Measurements from ENCODE around the gene TMEM131L.

The TMEM131L gene

DNA sequence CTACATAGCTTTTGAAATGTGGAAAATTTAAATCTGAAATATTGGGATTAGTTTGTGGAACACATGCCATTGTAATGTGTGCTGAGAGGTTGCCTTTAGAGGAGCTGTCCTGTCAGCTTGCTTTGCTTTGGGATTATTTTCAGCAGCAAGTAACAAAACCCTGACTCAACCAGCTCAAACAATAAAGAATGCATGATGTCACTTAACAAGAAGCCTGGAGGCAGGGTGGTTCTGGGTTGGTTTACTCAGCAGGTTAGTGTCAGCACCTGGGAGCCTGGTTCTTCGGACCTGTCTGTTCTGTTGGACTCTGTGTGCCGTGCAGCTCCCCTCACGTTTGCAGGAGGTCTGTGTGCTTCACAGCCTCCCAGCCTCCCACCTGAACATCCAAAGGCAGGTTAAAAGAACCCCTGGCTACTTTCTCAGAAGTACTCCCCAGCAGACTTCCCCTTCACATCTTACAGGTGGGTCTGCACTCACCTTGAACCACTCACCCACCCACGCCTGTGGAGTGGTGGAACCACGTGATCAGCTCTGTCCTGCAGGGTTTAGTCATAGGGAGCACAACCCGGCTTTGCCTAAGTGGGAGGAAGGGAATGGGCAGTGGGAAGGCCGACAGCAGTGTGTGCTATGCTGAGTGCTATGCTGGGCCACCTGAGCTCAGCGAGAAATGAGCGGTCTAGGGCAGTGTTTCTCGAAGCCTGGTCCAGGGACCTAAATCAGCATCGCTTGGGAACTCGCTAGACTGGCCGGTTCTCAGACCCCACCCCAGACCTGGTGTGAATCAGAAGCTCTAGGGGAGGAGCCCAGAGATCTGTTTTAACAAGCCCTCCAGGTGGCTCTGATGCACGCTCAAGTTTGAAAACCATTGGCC lies 20.4 kb downstream of the TMEM131L start:
- no peak overlapping the region for H3K4me3 ChIP-seq (ENCODE audit: low read depth, low read length)
- TF ChIP-seq, protein P1, sequence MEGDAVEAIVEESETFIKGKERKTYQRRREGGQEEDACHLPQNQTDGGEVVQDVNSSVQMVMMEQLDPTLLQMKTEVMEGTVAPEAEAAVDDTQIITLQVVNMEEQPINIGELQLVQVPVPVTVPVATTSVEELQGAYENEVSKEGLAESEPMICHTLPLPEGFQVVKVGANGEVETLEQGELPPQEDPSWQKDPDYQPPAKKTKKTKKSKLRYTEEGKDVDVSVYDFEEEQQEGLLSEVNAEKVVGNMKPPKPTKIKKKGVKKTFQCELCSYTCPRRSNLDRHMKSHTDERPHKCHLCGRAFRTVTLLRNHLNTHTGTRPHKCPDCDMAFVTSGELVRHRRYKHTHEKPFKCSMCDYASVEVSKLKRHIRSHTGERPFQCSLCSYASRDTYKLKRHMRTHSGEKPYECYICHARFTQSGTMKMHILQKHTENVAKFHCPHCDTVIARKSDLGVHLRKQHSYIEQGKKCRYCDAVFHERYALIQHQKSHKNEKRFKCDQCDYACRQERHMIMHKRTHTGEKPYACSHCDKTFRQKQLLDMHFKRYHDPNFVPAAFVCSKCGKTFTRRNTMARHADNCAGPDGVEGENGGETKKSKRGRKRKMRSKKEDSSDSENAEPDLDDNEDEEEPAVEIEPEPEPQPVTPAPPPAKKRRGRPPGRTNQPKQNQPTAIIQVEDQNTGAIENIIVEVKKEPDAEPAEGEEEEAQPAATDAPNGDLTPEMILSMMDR (IDR thresholded peaks at IDR 0.05; ENCODE audit: low read depth, low read length): no peak

- TF ChIP-seq, protein P1 (IDR thresholded peaks at IDR 0.05; ENCODE audit: low read depth, low read length): no peak
- H3K4me3 ChIP-seq (ENCODE audit: low read depth, low read length): no peak overlapping the region
These were observed 22.1 kb downstream of the TMEM131L start for GRCh38 chr4:153488006-153488891.

DNA sequence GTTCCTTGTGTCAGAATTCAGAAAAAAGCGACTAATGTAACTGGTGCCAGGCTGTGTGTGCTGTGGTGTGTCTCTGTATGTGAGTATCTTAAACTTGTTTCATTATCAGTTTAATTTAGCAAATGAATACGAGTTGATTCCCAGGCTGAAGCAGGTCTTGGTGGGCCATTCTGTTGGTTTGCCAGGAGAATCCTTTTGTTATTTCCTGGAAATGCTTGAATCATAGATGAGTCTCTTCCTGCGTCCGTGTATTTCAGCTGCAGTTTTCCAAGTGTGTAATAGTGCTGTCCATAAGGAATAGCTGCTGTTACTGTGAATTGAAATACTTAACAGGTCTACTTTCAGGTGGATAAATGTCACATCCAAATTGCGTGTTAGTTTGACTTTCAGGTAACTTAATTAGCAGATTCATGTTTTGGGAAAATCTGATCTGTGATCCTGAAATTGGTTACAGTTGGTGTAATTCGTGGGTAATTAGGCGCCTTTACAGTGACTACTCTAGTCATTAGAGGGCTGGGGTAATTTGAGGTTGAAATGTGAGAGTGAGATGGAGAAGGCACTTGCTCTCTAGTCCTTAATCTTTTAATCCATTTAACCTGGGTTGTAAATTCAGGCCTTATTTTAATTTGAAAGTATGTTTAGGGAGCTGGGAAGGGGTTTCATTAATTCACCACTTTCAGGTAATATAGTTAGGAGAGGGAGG lies 23.8 kb downstream of the TMEM131L start:
- TF ChIP-seq, protein P1 (IDR thresholded peaks at IDR 0.05; ENCODE audit: low read depth, low read length): no peak
- H3K4me3 ChIP-seq (ENCODE audit: low read depth, low read length): no peak overlapping the region

DNA sequence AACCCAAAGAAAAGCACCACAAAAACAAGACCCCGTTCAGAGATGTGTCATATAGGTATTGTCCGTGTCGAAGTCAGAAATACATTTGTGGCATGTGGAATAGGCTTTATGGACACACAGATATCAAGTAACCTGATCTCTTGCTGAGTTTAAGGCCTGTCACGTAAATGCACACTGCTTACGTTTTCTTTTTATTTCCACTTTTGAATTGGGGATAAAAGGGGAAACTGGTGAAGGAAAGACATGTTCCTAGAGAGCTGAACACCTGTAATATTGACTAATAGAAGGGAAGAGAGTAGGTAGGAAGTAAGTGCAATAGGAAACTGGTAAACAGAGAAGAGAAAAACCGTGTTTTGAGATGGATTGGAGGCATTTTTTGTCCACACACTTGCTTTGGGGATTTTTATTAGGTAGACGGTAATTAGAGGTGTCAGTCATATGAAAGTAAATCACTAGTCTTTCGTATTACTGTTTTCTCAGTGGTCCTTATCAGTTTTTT lies 24.9 kb downstream of the TMEM131L start:
- H3K4me3 ChIP-seq (ENCODE audit: low read depth, low read length): no peak overlapping the region

DNA sequence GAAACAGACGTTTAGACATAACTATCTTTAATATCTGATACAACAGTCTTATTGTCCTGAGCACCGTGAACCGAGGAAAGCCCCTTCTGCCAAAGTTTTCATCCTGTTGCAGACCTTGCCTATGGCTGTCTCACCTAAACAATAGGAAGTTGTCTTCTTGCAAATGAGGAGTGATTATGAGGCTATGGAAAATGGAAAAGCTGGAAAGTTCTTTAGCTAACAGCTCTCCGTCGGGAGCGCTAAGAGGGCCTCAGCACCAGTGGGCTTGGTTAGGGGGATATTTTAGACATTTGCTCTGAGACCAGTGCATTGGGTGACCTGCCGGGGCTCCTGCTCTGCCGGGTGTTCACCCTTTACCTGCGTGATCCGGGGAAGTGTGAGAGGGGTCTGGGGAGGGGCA lies 28.4 kb downstream of the TMEM131L start:
- TF ChIP-seq, protein P1 (IDR thresholded peaks at IDR 0.05; ENCODE audit: low read depth, low read length): no peak
- no peak overlapping the region for H3K4me3 ChIP-seq (ENCODE audit: low read depth, low read length)

More for the DNA sequence above, 24.9 kb downstream of the TMEM131L start:
- TF ChIP-seq, protein P1 (IDR thresholded peaks at IDR 0.05; ENCODE audit: low read depth, low read length): no peak

DNA sequence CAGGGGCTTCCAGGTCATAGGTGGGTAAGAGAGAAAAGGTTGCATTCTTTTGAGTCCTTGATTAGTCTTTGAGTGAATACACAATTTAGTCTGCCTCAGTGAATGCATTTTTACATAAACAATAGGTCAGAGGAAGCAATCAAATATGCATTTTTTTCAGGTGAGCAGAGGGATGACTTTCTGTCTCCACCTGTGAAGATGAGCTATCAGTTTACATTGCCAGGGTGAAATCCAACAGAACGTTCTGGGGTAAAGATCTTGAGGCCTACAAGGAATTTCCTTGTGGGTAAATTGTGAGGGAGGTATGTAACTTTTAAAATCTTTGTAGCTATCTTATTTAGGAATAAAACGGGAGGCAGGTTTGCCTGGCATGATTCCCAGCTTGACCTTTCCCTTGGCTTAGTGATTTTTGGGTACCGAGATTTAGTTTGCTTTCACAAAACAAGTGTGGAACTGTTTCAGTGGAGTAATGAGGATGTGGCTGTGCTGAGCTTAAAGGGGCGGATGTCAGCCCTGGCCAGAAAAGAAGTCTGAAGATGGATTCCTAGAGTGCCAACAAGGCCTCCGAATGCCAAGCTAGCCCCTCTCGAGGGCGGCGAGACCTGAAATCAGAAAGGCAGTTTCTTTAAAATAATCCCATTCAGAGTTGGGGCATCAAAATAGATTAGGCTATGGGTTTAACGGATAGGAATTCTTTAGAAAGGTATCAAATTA lies 29.5 kb downstream of the TMEM131L start:
- TF ChIP-seq, protein P1 (IDR thresholded peaks at IDR 0.05; ENCODE audit: low read depth, low read length): no peak
- H3K4me3 ChIP-seq (ENCODE audit: low read depth, low read length): no peak overlapping the region
